22Rv1 (cell line): Measurements from ENCODE around the gene INSYN1.

Source experiments
- CTCF ChIP-seq: fragments of 450-650 bp; IDR thresholded peaks from 2 replicates; pipeline ENCODE4 v1.5.1; 2017; ENCODE audit warnings: mild to moderate bottlenecking
- ZFX ChIP-seq: fragments of 450-650 bp; IDR thresholded peaks from 2 replicates; pipeline ENCODE4 v1.6.1; 2017; ENCODE audit warnings: antibody characterized with exemption, borderline replicate concordance

DNA sequence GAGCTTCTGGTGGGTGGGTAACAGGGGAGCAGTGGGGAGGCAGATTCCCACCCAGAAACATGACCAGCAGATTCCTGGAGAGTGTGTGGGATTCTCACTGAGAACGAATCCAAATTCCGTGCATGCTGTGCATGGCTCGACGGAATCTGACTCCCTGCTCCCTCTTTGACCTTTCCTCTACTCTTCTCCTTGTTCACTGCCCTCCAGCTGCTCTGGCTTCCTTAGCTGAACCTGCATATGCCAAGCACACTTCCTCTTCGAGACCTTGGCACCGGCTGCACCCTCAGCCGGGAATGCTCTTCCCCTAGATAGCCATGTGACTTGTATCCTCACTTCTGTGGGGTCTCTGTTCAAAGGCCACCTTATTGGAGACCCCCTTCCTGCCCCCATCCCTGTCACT lies 6.3 kb downstream of the INSYN1 start:
- TF ChIP-seq CTCF: no peak
- TF ChIP-seq ZFX: no peak
